IPS-18c (cell line): ENCODE measurements around the gene IL21R.
"Not testable (repeated sequence)": the region's sequence is repeated elsewhere in the genome, so short reads cannot be mapped to it uniquely, and the experiment has no call there.

Experiments
- H3K4me3 ChIP-seq: 2 replicates; pipeline ENCODE4 v1.7.0; 2013; ENCODE audit warnings: low read depth, mild to moderate bottlenecking, low read length, moderate library complexity; ENCODE audit not compliant: insufficient read depth
- H3K9me3 ChIP-seq: one replicate; pipeline ENCODE4 v1.6.1; 2013; ENCODE audit warnings: mild to moderate bottlenecking, low read length, moderate library complexity; ENCODE audit not compliant: control insufficient read depth, insufficient read depth

The IL21R gene

DNA sequence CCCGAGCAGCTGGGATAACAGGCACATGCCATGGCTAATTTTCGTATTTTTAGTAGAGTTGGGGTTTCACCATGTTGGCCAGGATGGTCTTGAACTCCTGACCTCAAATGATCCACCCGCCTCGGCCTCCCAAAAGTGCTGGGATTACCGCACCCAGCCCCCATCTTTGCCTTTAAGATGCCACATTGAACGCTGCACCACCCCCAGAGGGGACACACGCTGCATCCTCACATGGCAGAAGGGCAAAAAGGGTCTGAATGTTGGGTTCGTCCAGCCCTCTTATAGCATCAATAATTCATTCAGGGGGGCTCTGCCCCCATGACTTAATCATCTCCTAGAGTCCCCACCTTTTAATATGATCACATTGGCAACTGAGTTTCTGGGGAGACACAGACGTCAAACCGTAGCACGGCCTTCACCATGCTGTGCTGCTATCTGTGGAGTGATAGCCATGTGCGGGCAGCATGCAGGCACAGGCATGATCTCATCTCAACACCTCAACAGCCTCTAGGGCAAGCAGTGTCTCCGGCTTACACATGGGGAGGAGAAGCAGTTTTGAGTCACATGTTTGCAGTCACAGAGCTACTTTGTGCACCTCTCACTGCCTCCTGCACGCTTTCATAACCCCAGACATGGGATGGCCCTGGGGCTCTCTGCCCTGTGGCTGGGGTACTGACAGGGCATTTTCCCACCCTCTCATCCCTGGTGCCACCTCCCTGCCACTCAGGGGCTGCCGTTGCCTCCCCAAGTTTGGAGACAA is 30.0 kb downstream of the IL21R start:
- H3K4me3 ChIP-seq = no peak overlapping the region
- no peaks in the 10 kb centered on the region for H3K9me3 ChIP-seq

DNA sequence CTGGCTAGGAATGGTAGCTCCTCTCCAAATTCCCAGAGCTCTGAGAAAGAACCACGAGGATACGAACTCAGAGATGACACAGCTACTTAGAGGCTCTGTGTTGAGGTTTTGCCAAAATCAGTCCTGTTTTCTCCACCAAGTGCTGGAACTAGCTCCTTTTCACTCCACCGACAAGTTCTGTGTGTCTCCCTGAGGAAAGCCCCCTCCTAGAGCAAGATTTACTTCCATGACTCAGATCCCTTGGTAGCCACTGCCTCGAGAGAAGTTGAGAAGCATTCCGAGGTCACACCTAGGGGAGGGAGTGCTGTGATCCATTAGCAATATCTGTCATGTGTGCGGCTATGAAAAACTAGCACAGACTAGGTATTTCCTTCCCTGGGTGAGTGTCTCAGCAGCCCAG is 30.6 kb downstream of the IL21R start:
- no peak overlapping the region for H3K4me3 ChIP-seq
- H3K9me3 ChIP-seq = no peaks in the 10 kb centered on the region

DNA sequence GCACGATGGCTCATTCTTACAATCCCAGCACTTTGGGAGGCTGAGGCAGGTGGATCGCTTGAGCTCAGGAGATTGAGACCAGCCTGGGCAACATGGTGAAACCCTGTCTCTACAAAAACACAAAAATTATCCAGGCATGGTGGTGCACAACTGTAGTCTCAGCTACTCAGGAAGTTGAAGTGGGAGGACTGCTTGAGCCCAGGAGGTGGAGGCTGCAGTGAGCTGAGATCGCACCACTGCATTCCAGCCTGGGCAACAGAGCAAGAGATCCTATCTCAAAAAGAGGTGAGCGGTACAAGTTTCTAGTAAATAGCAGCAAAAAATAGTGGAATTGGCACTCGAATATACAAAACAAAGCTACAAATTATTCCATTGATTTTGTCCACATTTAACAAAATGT is 31.2 kb downstream of the IL21R start:
- not testable (repeated sequence) for H3K9me3 ChIP-seq, H3K4me3 ChIP-seq

DNA sequence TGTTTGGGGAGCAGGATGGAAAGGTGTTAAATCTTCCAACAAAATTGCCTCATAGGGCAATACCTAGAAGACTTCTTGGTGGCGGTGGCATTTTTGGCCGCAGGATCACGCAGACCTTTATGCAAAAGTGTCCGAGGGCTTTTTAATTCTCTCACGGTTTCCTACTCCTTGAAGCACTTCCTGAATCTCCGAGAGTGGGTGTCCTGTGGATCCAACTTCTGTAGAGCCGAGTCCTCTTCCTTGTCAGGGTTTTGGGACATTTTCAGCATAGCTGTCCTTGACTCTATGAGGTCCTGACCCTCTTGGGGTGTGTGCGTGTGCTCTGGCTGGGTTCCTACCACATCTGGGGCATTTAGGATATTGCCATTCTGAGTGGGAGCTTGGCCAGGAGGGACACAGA is 31.7 kb downstream of the IL21R start:
- H3K4me3 ChIP-seq = no peak overlapping the region
- no peaks in the 10 kb centered on the region for H3K9me3 ChIP-seq

DNA sequence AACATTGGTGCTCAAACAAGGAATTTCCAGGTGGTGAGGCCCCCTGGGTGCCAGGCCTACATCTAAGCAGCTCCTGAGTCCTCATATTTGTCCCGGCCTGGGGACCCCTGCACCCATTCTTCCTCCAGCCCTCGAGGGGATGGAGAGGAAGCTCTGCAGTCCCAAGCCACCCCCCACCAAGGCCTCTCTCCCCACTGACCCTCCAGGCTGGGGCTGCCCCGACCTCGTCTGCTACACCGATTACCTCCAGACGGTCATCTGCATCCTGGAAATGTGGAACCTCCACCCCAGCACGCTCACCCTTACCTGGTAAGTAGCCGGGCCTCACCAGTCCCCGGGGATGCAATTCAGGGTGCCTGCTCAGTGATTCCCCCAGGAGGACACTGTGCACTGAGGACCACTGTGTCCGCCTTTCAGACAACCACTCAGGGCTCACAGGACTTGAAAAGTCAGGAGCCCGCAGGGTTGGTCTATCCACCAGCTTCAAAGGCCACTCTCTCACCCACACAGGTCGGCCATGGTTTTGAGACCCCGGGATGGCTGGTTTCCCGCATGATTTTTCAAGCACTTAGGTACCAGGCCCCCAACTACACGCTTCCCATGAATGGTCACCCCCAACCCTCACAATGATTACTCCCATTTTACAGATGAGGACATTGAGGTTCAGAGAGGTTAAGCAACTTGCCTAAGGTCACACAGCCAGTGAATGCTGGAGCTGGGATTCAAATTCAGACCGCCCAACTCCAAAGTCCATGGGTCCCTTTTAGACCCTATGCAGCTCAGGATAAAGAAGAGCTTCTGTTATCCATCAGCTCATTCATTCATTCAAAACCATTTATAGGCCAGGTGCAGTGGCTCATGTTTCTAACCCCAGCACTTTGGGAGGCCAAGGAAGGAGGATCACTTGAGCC is 32.4 kb downstream of the IL21R start:
- Histone ChIP-seq H3K9me3 (no peaks in the 10 kb centered on the region), H3K4me3 (no peak overlapping the region)

DNA sequence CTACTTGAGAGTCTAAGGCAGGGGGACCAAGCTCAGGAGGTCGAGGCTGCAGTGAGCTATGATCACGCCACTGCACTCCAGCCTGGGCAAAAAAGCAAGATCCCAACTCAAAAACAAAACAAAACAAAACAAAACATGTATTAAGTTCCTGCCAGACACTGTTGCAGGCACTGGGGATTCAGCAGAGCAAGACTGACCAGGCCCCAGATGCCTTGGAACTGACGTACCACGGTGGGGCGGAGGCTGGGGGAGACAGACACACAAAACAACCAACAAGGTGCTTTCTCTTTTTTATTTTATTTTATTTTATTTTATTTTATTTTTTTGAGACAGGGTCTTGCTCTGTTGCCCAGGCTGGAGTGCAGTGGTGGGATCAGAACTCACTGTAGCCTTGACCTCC is 33.2 kb downstream of the IL21R start:
- H3K4me3 ChIP-seq = not testable (repeated sequence)

DNA sequence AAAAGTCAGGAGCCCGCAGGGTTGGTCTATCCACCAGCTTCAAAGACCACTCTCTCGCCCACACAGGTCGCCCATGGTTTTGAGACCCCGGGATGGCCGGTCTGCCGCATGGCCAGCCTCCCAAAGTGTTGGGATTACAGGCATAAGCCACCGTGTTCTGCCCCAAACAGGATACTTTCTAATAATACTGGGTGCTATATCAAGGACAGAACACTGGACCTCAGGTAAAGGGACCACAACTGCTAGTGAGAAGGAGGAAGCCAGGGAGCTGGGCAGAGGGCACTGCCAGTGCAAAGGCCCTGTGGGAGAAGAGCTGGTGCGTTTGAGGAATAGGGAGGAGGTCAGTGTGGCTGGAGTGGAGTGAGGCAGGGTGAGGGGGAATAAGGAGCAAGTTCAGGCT is 34.1 kb downstream of the IL21R start:
- Histone ChIP-seq H3K9me3 (no peaks in the 10 kb centered on the region), H3K4me3 (no peak overlapping the region)

More for the DNA sequence above, 33.2 kb downstream of the IL21R start:
- H3K9me3 ChIP-seq = not testable (repeated sequence)

DNA sequence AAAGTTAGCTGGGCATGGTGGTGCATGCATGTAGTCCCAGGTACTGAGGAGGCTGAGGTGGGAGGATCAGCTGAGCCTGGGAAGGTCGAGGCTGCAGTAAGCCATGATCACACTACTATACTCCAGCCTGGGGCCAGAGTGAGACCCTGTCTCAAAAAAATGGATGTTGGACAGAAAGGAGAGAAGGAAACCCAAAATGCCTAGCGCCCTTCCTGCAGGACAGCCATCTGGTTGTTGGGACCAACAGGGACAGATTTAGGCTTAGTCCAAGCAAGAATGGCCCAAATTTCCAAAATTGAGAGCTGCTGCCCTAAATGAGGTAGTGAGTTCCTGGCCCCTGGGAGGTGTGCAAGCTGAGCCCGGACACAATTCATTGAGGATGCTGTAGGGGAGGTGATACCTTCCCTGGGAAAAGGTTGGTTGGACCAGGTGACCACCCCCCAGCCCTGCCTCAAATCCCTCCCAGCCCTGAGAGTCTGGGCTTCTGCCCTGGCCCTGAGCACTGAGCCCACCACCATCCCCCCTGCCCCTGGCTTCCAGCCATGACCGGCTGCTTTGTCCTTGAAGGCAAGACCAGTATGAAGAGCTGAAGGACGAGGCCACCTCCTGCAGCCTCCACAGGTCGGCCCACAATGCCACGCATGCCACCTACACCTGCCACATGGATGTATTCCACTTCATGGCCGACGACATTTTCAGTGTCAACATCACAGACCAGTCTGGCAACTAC is 35.1 kb downstream of the IL21R start:
- no peak overlapping the region for H3K4me3 ChIP-seq

DNA sequence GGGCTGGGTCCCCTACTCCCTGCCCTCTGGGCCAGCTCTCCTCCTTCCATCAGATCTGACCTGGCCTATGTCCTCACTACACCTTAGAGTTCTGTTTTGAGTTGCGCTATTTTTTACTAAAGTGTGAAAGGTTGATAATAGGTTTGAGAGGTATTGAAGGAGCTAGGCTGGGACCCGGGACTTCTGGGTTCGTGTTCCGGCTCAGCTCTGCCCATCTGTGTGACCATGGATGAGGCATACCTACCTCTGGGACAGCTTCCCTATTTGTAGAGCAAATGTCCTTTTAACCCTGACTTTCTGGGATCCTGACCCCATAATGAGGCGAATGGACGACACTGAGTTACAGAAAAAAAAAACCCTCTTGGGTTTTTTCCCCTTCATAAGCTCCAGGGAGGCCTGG is 36.0 kb downstream of the IL21R start:
- Histone ChIP-seq H3K4me3 (no peak overlapping the region), H3K9me3 (no peaks in the 10 kb centered on the region)

More for the DNA sequence above, 35.1 kb downstream of the IL21R start:
- no peaks in the 10 kb centered on the region for H3K9me3 ChIP-seq

DNA sequence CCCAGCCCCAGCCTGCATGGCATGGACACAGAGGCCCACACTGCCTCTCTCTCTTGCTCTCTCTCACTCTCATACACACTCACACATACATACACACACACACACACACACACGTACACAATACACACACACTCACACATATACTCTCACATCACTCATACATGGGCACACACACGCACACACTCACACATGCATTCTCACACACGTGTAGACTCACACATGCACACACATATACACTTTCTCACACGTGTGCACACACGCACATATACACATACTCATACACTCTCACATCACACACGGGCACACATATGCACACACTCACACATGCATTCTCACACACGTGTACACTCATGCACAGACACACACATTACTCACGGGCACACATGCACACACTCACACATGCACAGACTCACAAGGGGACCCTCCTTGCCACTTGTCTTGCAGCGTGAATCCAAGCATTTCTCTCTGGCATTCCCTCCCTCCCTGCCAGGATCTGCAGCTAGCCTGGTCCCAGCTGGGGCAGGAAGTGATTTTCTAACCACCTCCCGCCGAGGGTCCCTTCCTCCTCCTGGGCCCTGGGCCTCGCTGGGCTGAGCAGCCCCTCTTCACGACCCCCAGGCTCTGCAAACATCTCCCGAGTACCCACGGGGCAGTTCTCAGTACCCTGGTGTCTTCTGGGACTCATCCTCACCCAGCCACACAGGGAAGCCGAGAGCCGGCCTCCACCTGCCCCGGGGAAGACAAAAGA is 37.5 kb downstream of the IL21R start:
- Histone ChIP-seq H3K4me3 (no peak overlapping the region), H3K9me3 (peaks cover 1% of the 10 kb centered on the region)

DNA sequence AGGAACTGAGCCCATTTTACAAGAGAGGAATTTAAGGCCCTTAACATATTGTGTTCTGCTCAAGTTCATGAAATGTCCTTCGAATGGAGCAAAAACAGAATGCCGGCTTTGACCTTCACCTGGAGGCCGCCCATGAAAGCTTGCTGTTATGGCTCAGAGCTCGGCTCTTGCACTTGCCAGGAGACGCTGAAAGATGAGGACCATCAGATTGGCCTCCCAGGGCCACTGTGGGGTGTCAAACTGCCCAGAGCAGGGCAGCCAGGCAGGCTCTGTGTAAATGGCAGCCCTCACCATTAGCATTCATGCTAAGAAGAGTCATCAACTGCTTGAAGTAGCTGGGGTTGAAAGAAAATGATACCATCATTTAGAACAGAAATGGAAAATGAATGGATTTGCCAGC is 39.3 kb downstream of the IL21R start:
- H3K9me3 ChIP-seq = peaks cover 6% of the 10 kb centered on the region
- no peak overlapping the region for H3K4me3 ChIP-seq

DNA sequence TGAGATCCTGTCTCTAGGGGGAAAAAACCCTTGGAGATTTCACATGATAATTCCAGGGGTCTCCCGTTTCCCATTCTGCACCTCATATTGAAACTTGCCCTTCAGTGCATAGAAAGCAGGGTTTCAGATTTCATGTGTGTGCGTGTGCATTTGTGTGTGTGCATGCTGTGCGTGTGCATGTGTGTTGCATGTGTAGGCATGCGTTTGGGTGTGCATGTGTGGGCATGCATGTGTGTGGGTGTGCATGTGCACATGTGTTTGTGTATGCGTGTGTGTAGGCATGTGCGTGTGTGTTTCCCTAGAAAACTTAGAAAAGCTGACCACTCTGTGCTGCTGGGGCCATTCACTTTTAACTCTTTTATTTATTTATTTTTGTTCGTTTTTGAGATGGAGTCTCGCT is 40.0 kb downstream of the IL21R start:
- Histone ChIP-seq H3K9me3 (peaks cover 6% of the 10 kb centered on the region), H3K4me3 (no peak overlapping the region)

DNA sequence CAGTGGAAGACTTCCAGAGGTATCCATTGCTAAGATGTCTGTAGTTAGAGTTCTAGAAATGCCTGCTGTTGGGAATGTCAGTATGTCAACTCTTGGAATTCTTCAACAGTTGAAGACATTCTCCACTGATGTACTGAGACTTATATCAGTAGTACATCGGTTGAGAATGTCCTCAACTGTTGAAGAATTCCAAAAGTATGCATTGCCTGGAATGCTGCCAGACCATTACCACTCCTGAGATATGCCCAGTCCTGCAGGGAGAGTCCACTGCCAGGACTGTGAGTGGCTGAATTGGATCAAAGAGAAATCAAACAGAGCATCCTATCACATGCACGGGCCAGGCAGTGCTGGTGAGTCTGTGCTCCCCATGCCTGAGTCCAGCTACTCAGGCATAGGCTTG is 42.0 kb downstream of the IL21R start:
- peaks cover 6% of the 10 kb centered on the region for H3K9me3 ChIP-seq
- H3K4me3 ChIP-seq = no peak overlapping the region

DNA sequence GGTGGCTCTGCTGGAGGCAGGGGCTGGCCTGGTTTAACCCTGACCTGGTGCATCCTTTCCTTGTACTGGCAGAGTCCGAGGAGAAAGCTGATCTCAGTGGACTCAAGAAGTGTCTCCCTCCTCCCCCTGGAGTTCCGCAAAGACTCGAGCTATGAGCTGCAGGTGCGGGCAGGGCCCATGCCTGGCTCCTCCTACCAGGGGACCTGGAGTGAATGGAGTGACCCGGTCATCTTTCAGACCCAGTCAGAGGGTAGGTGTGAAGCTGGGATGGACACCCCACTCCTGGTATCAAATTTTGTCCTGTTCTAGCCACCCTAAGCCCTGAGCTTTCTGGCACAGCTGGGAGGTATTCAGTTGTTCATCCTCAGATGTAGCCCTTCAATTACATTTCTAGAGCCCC is 42.5 kb downstream of the IL21R start:
- H3K9me3 ChIP-seq = peaks cover 6% of the 10 kb centered on the region

DNA sequence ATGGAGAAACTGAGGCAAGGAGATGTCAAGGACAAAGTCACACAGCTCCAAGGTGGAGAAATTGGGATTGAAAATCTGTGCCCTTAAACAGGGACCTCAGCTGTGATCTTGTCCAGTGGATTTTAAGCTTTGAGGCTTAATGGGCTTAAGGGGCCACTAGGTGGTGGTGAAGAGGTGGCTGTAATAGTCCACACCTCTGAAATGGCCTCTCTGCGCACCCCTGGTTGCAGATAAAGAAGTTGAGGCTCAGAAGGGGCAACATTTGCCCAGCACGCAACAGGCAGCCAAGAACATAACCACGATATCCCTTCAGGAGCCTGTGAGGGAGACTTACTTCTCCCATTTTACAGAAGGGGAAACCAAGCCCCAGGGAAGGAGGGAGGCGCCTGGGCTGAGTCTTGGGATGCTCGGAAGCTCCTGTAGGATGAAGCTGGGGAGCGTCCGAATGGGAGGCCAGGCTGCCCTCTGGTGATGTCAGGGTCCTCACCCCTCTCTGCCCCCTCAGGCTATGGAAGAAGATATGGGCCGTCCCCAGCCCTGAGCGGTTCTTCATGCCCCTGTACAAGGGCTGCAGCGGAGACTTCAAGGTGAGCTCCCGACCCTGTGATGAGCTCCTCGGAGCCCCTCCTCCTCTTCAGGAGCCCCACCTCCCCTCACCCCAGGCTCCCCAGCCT is 43.7 kb downstream of the IL21R start:
- peaks cover 6% of the 10 kb centered on the region for H3K9me3 ChIP-seq
- H3K4me3 ChIP-seq = no peak overlapping the region

More for the DNA sequence above, 42.5 kb downstream of the IL21R start:
- no peak overlapping the region for H3K4me3 ChIP-seq

DNA sequence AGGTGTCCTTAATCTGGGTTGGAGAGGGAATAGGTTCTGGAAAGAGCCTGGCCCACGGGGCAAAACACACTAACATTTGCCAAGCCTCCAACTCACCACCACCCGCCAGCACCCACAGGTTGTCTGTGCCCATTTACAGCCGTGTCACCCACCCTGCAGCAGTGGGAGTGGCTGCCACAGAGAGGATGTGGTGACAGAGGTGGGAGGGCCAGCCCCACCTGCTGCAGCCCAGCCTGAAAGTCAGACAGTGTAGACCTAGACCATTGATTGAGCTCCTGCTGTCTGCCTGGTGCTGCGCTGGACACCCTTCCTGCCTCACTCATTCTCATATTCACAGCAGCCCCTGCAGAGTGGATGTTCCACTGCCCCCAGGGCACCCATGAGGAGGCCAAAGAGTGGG is 44.7 kb downstream of the IL21R start:
- no peak overlapping the region for H3K4me3 ChIP-seq
- H3K9me3 ChIP-seq = peaks cover 6% of the 10 kb centered on the region

DNA sequence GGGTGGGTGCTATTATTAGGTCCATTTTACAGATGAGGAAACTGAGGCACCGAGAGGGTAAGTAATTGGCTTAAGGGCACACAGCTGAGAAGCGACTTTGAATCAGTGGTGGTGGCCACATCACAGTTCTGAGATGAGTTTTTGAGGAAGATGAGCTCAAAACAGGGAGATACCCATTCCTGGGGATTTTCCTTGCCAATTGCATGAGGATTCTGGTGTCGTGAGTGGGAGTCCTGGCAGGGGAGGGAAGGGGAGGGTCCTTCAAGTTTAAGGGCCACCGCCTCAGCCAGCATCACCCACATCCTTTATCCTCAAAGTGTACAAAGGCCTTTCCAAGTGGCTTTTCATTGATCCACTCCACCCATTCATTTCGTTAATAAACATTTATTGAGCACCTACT is 45.3 kb downstream of the IL21R start:
- no peak overlapping the region for H3K4me3 ChIP-seq
- H3K9me3 ChIP-seq = peaks cover 6% of the 10 kb centered on the region
